GM15510 (cell line): ENCODE data around the gene LRRC28.

Experiments
- POLR2A ChIP-seq: IDR thresholded peaks from 3 replicates; pipeline ENCODE4 v1.6.1; 2011; ENCODE audit warnings: borderline replicate concordance; ENCODE audit not compliant: insufficient read length; ENCODE audit errors: extremely low read depth

LRRC28 gene

DNA sequence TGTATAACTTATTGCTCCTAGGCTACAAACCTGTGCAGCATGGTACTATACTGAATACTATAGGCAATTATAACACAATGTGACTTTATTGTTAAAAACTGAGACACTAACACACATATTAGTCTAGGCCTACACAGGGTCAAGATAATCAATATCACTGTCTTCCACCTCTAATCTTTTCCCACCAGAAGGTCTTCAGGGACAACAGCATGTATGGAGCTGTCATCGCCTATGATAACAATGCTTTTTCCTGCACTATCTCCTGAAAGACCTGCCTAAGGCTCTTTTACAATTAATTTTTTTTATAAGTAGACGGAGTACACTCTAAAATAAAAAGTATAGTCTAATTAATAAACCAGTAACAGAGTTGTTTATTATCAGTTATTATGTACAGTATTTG lies 60.9 kb downstream of the LRRC28 start:
- TF ChIP-seq POLR2A = no peak

DNA sequence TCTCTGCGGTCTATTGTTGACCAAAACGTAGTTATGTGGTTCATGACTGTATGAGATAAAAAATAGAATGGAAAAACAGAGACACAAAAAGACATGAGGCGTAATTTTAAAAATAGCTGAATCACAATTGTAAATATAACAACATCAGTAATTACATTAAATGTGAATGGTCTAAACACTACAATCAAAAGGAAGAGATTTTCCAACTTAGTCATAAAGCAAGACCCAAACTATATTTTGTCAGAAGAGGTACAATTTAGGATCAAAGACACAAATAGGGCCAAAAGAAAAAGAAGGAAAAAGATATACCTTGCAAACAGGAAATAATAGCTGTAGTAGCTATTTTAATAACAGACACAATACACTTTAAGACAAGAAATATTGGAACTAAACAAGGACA lies 61.5 kb downstream of the LRRC28 start:
- no peak for TF ChIP-seq POLR2A

DNA sequence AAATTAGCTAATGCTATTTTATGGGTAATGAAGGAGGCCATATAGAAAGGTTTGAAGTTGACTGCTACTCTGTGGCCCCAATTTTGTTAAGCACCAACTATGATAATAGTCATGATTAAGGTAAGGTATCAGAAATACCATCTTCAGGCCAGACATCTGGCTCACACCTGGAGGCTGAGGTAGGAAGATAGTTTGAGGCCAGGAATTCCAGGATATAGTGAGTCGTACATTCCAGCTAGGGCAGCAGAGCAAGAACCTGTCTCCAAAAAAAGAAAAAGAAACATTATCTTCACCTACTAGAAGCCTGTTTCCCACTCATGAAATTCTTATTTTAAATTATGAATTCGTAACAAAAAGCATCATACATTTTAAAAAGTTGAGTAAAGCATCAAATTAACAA lies 64.4 kb downstream of the LRRC28 start:
- TF ChIP-seq POLR2A = no peak

DNA sequence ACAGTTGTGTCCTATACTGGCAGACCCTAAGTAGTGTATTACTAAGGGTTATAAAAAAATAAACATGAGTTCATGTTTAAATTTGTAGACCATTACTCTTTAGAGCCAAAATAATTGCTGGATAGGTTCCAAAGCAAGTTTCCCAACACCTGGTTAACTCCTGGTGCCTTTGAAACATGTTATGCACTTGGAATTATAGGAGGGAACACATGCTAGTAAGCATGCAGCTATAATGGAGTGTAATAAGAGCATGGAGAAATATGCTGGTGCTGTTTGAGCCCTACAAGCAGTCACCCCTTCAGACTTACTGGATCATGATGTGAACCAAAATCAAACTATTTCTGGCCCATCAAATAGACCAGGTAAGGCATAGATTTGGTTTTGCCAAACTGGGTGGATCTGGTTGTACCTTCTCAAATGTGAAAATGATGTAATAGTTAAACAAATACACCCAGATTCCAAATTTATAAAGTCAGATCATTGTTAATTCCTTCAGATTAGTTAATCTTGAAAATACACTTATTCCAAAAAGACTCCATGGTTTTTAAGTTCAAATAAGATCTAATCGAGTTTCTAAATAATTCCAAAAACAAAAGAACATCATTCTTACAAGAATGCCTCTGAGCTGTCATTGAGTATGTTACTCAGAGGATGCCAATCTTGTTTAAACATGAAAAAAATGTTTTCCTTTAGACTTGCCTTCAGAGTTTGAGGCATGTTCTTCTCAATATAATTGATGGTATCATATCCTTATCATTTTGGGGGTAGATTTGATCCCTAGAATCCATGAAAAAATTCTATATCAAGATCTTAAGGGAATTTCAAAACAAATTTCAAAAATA lies 69.3 kb downstream of the LRRC28 start:
- no peak for TF ChIP-seq POLR2A

DNA sequence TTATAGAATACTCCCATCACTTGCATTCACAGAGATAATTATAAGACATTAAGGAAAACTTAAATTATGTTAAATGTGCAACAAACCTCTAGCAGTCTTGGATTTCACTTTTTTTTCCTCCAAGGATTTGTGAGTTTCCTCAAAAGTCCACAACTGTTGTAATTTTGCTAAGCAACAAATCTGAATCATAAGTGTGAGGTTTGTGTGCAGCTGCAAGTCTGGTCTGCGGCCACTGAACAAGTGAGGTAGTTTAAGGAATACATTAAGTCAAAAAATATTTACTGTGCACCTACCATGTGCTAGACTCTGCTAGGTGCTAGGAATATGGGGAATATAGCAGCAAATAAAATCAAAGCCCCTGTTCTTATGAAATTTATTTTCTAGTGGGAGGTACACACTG lies 70.2 kb downstream of the LRRC28 start:
- TF ChIP-seq POLR2A = no peak

DNA sequence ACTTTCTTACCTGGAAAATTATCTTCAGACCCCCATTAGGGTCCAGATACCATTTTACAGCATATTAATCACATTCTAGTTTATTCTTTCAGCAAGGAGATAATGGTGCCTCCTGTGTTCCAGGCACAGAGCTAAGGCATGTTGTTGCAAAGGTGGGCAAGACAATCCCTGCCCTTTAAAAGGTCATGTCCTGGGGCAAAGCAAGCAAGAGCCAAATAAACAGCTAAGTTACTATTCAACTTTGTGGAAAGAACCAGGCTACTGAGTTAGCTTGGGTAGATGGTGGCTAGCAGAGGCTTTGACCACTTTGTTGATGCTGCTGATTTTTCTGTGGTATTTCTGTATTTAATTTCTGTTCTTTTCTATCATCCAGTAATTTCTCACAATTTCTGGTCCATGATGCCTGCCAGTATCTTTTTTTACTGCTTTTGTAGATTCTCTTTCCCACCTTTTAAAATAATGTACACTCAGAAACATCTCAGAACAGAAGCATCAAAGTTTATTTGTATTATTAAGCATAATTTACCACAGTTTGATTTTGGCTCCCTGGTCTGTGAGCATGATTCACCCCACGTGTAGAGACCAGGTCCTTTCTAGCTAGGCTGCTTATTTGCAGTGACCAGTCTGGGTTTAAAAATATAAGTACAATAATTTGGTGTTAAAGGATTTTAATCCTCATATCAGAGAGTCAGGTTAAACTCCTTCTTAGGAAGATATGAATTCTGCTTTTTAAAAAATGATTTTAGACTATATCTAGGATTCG lies 71.5 kb downstream of the LRRC28 start:
- TF ChIP-seq POLR2A = no peak

DNA sequence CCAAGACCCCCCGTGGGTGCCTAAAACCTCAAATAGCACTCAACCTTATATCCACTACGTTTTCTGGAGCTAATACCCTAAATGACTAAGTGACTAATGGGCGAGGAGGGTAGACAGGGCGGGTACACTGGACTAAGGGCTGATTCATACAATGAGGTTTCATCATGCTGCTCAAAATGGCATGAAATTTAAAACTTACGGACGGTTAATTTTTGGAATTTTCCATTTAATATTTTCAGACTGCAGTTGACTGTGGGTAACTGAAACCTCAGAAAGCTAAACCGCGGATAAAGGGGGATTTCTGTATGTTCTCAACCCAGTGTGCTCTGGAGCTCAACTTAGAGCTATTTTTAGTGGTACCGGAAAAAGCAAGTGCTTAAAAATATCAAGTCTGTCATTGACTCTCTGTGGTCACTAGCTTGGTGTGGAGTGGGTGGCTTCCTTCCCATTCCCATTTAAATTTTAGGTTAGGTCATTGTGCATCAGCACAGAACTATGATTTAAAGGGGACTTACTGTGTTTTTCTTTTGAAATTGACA lies 72.9 kb downstream of the LRRC28 start:
- no peak for TF ChIP-seq POLR2A

DNA sequence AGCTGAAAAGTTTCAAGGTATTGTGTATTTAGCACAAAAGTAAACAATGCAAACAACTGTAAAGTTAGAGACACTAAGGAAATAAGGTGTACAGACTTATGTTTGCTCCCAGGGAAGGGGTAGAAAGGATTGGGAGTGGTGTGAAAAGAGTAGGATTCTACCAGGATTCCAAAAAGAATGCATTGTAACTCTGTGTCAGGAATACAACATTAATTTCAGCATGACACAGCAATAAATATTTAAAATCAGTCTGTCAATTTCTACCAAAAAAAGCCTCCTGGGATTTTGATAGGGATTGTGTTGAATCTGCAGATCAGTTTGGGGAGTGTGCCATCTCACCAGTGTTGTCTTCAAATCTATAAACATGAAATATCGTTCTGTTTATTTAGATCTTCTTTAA lies 73.4 kb downstream of the LRRC28 start:
- no peak for TF ChIP-seq POLR2A

DNA sequence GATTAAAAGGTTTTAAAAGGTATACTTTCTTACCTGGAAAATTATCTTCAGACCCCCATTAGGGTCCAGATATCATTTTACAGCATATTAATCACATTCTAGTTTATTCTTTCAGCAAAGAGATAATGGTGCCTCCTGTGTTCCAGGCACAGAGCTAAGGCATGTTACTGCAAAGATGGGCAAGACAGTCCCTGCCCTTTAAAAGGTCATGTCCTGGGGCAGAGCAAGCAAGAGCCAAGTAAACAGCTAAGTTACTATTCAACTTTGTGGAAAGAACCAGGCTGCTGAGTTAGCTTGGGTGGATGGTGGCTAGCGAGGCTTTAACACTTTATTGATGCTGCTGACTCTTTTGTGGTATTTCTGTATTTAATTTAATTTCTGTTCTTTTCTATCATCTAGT lies 75.0 kb downstream of the LRRC28 start:
- TF ChIP-seq POLR2A = no peak

DNA sequence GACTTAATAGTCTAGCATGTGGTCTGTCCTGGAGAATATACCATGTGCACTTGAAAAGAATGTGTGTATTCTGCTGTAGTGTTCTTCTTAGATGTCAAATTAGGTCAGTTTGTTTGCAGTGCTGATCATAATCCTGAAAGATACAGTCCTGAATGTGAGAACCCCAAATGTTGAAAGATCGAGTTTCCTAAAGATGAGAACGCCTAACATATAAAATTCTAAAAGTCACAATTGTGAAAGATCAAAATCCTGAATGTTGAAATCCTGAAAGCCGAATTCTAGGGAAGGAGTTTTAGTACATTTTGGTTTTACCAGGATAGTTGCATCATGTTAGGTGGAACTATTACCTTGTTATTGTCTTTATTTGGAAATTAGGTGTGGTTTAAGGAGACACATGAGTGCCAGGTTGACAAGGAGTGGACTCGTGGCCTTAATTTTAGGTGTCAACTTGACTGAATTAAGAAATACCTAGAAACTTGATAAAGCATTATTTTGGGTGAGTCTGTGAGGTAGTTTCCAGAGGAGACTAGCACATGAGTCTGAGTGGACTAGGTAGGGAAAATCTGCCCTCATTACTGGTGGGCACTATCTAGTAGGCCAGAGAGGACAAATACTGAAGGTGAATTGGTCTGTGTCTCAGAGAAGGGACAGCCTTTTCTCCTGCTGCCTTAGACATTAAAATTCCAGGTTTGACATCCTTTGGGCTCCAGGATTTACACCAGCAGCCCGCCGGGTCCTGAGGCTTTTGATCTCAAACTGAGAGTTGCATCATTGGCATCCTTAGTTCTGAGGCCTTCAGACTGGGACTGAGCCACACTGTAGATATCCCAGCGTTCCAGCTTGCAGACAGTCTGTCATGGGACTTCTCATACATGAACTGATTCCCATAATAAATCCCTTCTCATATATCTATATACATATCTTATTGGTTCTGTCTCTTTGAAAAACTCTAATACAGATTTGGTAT lies 77.1 kb downstream of the LRRC28 start:
- TF ChIP-seq POLR2A = no peak

DNA sequence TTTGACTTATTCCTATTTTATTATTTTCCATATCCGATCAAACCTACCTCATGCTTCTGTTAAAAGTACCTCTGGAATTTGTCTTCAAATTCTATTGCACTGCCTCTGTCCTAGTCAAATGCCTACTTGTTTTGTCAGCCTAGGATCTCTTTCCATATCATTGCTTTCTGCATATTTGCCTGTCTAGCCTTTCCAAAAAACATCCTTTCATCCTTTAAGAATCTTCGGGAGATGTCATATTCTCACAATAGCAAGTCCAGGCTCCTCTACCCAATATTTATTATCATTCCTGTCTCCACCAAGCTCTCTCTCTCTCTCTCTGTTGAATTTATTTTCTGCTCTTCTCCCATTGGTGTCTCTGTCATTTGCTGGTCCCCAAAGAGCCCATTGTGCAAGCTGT lies 80.1 kb downstream of the LRRC28 start:
- no peak for TF ChIP-seq POLR2A

DNA sequence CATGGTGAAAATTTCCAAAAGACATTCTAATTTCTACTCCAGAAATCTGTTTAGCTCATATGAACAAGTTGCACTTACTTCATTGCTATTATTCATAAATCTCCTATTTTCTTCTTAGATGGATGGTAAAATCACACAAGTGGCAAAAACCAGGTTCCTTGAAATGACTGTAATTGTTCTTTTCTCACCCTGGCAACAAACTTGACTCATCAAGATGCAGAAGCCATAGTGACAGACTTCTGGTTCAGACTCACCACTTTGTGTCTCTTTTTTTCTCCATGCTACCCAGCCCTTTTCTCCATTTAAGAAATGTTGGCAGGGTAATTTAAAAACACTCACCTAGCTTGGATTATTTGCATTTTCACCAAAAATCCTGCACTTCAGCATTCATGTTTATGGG lies 82.1 kb downstream of the LRRC28 start:
- TF ChIP-seq POLR2A = no peak

DNA sequence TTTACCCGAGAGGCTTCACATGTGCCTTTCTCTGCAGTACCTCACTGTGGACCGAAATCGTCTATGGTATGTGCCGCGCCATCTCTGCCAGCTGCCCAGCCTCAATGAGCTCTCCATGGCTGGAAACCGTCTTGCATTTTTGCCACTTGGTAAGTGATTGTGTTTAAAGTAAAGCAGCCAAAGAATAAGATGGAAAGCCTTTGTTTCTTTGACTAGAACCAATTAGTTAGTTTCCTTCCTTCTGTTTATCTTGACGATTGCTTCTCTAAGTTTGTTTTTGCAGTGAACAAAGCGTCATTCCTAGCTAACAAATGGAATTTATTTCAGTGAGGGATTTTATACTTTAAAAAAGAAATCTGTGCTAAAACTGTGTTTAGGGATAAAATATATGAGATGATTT lies 82.7 kb downstream of the LRRC28 start:
- TF ChIP-seq POLR2A = no peak

DNA sequence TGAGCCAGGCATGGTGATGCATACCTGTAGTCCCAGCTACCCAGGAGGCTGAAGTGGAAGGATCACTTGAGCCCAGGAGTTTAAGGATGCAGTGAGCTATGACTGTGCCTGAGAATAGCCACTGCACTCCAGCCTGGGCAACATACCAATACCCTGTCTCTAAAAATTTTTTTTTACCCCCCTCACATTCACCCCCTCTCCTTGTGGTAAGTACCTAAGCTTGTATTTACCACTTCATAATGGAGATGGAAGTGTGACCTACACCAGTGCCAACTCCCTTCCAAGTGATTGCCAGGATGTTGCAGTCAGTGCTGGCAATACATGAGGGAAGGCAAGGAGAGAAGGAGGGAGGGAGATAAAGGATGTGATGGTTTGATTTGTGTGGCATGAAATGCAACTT lies 84.2 kb downstream of the LRRC28 start:
- no peak for TF ChIP-seq POLR2A

DNA sequence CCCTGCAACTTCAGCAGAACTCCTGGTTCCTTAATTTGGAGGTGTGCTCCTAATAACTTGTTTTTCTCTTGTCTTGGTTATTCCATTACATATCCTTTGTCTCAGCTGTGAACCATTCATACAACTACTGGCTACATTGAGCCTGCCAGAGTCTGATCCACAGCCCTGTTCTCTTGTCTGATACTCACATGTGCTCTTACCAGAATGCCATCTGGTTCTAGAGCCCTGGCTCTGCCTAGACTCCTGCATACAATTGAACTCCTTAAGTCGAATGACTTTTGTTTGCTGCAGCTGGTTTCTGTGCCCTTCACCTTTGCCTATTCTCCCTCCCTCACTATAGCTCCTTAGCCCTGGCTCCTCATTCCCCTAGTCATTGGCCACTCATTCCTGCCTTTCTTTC lies 85.5 kb downstream of the LRRC28 start:
- no peak for TF ChIP-seq POLR2A
